Subcutaneous adipose tissue (tissue), 4 donors: ENCODE data around the gene TOB1. TPM values are rescaled to one million over a fixed set of nuclear protein-coding genes. Genes with fewer than 3 reads are reported as not detected.

Source experiments
- total RNA-seq, 4 donors: library from RNA; depleted of rRNA; stranded (reverse); fragments of >200 nt; gene quantifications; one replicate each; pipeline ENCODE4 v1.1.0, GENCODE V29; 2016
- TF ChIP-seq, protein P1 (sequence below): fragments of 450-650 bp; IDR thresholded peaks from one replicate; pipeline ENCODE4 v1.5.1; 2016; ENCODE audit warnings: low read depth, mild to moderate bottlenecking, control low read depth, antibody characterized with exemption, moderate library complexity

TOB1 gene
- total RNA-seq, 4 donors from 2014 or later, result 19.5 to 67.2 (median 24.5) TPM

DNA sequence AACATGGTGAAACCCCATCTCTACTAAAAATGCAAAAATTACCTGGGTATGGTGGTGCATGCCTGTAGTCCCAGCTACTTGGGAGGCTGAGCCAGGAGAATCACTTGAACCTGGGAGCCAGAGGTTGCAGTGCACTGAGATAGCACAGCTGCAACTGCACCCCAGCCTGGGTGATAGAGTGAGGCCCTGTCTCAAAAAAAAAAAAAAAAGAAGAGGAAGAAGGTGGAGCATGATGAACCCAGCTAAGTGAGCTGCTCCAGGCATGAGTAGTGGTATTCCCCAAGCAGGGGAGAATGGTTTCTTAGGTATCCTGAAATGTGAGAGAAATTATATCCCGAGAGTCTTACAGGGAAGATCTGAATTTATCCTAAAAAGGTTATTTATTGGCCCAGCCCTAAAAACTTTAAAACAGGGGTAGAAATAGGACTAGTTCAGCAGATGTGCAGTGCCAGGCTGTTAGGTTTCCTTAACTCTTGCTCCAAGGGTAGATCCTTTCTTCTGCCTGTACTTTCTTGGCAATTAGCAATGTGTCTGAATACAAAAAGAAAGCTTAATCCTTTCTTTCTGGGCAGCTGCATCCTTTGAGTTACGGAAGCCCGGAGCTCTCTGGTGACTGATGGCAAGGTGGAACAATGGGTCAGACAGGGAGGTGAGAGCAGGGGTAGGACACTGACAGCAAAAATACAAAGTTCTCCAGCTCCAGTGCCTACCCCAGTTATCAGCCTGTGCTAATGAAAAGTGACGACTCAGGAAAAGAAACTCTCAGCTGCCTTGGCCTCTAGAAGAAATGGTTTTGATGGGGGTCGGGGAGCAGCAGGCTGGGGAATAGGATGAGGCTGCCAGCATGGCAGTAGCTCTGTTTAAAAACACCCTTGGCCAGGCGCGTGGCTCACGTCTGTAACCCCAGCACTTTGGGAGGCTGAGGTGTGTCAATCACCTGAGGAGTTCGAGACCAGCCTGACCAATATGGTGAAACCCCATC, 36.5 kb upstream of the TOB1 start:
- TF ChIP-seq, protein P1, sequence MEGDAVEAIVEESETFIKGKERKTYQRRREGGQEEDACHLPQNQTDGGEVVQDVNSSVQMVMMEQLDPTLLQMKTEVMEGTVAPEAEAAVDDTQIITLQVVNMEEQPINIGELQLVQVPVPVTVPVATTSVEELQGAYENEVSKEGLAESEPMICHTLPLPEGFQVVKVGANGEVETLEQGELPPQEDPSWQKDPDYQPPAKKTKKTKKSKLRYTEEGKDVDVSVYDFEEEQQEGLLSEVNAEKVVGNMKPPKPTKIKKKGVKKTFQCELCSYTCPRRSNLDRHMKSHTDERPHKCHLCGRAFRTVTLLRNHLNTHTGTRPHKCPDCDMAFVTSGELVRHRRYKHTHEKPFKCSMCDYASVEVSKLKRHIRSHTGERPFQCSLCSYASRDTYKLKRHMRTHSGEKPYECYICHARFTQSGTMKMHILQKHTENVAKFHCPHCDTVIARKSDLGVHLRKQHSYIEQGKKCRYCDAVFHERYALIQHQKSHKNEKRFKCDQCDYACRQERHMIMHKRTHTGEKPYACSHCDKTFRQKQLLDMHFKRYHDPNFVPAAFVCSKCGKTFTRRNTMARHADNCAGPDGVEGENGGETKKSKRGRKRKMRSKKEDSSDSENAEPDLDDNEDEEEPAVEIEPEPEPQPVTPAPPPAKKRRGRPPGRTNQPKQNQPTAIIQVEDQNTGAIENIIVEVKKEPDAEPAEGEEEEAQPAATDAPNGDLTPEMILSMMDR, result no peak

DNA sequence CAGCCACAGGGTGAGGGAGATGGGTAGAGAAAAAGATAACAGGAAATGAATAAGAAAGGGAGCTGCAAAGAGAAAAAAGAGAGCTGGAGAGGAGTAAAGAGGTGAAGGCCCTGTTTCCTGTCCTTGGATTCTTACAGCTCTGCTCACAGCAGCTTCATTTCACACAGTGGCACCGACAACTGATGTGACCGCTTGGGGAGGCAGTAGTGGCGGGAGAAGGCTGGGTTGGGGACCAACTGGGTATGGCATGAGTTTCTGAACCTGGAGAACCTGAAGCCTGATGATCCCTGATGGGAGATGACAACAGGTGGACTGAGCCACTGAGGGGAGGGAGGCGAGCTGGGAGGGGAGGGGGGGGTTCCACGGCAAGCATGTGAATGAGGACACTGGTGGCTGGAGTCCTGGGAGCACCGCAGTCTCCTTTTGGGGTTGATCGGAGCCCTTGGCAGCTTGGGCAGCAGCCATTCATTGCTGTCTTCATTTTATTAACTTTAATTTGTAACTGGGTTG, 34.3 kb upstream of the TOB1 start:
- TF ChIP-seq, protein P1, result no peak

DNA sequence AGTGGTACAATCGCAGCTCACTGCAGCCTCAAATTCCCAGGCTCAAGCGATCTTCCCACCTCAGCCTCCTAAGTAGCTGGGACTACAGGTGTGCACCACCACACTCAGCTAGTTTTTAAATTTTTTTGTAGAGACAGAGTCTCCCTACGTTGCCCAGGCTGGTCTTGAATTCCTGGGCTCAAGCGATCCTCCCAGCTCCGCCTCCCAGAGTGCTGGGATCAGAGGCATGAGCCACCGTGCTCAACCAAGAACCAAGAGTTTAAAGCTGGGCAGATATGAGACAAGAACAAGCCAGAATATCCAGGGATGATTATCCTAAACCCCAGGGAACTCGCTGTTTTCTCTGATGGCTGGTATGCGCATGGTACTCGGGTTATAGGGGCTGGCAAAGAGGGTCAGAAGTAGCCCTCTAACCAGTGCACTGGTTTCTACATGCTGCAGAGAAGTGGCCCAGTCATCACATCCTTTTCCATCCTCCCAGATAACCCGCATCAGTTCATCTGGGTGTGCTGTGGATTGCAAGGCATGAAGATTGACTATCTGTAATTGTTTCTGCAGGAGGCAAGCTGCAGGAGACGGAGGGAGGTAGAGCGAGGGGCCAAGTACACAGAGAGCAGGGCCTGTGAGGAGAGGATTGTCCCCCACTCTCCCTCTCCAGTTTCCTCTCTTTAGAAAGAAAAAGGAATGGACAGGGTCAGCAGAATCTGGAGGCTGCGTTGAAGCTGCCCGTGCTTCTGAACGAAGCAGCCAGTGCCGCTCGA, 33.6 kb upstream of the TOB1 start:
- TF ChIP-seq, protein P1, result no peak

DNA sequence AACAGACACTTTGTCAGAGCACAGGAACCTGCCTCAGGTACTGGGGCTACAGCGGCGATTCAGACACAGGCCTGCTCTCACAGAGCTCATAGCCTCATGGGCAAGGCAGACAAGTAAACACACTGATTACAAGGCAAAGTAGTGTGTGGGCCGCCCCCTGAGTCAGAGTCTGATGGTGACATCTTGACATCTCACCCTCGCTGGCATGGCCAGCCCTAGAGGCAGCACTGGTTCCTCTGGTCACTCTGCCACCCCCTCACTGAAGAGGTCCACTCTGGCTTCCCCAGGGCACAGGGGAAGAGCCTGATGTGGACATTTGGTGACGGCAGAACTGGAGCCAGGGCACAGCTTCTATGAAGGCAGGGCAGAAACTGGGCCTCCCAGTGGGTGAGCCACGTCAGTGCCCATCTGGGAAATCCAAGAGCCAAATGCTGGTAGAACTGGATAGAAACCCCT, 32.9 kb upstream of the TOB1 start:
- TF ChIP-seq, protein P1, result no peak

DNA sequence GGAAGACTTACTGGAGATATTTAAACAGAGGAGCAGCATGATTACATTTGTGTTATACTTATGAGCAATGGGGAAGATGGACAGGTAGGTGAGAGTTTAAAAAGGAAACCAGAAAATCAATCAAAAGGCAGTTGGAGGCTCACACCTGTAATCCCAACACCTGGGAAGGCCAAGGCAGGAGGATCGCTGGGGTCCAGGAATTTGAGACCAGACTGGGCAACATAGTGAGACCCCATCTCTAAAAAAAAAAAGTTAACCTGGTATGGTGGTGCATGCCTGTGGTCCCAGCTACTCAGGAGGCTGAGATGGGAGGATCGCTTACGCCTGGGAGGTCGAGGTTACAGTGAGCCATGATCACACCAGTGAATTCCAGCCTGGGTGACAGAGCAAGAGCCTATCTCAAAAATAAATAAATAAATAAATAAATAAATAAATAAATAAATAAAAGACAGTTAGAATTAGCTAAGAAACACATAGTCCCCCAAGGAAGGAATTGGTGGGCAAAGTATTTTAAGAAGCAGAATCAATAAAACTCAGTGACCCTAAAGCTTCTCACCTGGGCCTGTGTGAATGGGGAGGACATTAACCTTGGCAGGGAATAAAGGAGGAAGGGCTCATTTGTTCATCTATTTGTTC, 32.3 kb upstream of the TOB1 start:
- TF ChIP-seq, protein P1, result no peak

DNA sequence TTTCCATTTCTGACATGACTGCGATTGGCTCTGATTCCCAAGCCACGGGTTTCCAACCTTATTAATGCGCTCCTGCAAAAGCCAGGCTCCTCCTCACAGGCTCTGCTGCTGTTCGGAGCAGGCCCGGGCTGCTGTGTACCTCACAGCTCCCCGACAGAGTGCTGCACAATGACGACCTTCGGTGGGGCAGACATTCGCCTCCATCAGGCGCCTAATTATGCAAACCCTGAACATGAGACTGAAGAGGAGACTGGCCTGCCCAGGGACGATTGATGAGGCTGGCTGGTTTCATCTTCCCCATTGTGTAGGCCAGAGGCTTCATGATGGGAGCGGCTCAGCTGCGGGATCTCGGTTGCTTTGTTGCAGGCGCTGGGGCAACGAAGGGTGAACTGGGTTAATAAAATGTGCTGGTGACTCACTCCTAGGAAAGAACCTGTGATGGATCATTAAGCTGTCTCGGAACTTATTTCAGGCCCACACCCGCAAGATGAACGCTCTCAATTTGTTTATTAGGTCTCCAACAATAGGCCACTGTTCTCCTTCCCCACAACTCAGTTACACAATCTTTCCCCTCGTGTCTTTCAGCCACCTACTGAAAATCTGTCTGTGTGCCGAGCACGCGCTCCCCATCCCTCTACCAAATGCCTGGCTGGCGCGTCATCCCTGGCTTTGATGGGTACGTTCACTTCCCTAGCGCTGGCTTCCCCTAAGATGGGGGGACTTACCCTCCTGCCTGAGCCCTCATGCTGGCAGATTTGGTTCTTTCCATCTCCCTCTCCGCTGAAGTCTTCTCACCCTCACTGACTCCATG, 27.2 kb upstream of the TOB1 start:
- TF ChIP-seq, protein P1, result no peak
